ENCODE measurements around the gene TGIF1. TPM values are rescaled to one million over a fixed set of nuclear protein-coding genes. Genes with fewer than 3 reads are reported as not detected.
A peak's percentile ranks its signal among the peaks of the same experiment; 100 is the strongest.

TGIF1 gene
- total RNA-seq, 1 experiment from 2014 or later = 242 TPM

DNA sequence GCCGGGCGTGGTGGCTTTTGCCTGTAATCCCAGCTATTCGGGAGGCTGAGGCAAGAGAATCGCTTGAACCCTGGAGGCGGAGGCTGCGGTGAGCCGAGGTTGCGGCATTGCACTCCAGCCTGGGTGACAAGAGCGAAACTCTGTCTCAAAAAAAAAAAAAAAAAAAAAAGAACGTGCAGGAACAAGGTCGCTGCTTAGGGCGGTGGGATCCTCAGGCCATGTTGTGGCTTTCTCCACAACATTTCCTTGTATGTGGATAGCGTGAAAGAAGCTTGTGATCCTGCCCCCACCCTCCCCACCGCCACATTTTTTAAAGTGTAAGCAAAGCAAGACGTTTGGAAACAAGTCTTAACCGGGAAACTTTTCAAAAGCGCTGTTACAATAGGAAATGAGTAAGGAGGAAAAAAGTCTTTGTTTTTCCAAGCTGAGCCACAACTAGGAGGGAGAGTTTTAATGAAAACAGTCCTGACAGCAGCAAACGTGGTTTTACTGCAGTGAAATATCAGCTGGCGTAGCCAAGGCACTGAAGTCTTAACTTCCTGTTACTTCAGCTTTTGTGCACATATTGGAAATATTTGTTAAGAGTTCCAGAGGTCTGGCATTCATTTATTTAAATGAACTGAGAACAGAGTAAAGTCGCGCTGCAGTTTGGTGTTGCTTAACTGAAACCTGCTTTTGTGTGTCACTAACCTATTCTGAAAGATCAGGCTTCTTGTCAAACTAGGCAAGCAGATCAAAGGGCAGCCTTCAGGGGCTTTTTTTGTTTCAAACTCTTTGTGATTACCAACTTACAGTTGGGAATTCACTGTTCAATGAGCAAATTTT is 3.8 kb downstream of the TGIF1 start:
- ChIA-PET CTCF (interaction anchor here (0.9 to 1.9 kb wide), 10 partner anchors 10 to 213 kb away, joined by 3 to 8 read pairs (median 4); no protein-coding TSS in a partner anchor), POLR2A (interaction anchor here (0.6 to 3.9 kb wide), 8 partner anchors 13 to 213 kb away, joined by 3 to 22 read pairs (median 4); no protein-coding TSS in a partner anchor), RAD21 (ENCODE audit: low non-redundant PET in 1 of 2, low total read pairs in 2 of 2, uncharacterized antibody in 2 of 2, unreplicated experiment in 2 of 2) (interaction anchor here in 1 of 2 experiments (0.6 kb wide), 1 partner anchor 225 kb away, joined by 8 read pairs; no protein-coding TSS in a partner anchor)
- no peaks in the 10 kb centered on the region for H3K9me2 ChIP-seq (ENCODE audit: insufficient read depth)
- H2AFZ ChIP-seq (ENCODE audit: low read depth, low read length, poor library complexity, severe bottlenecking) = no peak overlapping the region
- peak overlapping the region; percentile 78 to 85 for H3K4me3 ChIP-seq (replicated peaks in 1 of 2; ENCODE audit: low read depth in 1 of 2, low read length in 2 of 2)
- no peaks in the 10 kb centered on the region for H3K27me3 ChIP-seq (ENCODE audit: insufficient read depth, low read length)
- peaks cover 34 to 69% of the 10 kb centered on the region in 2 experiments for H3K4me1 ChIP-seq (ENCODE audit: control insufficient read depth in 1 of 2, insufficient read depth in 2 of 2, low read length in 2 of 2)
- peaks cover 24% of the 10 kb centered on the region; the same call in 1 of the 2 replicates for H4K20me1 ChIP-seq (ENCODE audit: insufficient read depth)
- peaks cover 92% of the 10 kb centered on the region for H3K79me2 ChIP-seq (ENCODE audit: insufficient read depth, low read length)
- BruUV-seq (replicated peaks) = no TSS peak
- peak overlapping the region; percentile 90 for H3K27ac ChIP-seq (ENCODE audit: low read depth, low read length)
- peak overlapping the region; percentile 87 for H3K4me2 ChIP-seq (ENCODE audit: low read length)
- peaks cover 31 to 60% of the 10 kb centered on the region in 2 experiments for H3K36me3 ChIP-seq (ENCODE audit: control insufficient read depth in 1 of 2, insufficient read depth in 2 of 2, low read length in 2 of 2)
- peak; percentile 42; the same call in 1 of the 2 replicates for TF ChIP-seq POLR2AphosphoS5 (IDR thresholded peaks at IDR 0.05; ENCODE audit: low read depth, low read length)
- TF ChIP-seq TCF7L2 (IDR thresholded peaks at IDR 0.05; ENCODE audit: borderline replicate concordance, extremely low read depth, insufficient read depth, insufficient read length) = no peak
- DNase-seq (ENCODE audit: low read depth, low spot score) = no peak
- intact Hi-C loops (cut with micrococcal nuclease) = loop anchor here (2.0 kb wide), 2 partner anchors 141 to 171 kb away; no protein-coding TSS in a partner anchor
- no peaks in the 10 kb centered on the region for H3K9me3 ChIP-seq (ENCODE audit: control insufficient read depth in 1 of 2, insufficient read depth in 1 of 2, low read depth in 1 of 2, low read length in 2 of 2)
- ATAC-seq = no peak
- H3K9ac ChIP-seq (ENCODE audit: low read length) = peak overlapping the region; percentile 79

GRCh38 chr18:3454365-3455089 is 4.6 kb downstream of the TGIF1 start:
- no peak for ATAC-seq
- Histone ChIP-seq H3K4me2 (ENCODE audit: low read length) (peak overlapping the region; percentile 87), H3K4me1 (ENCODE audit: control insufficient read depth in 1 of 2, insufficient read depth in 2 of 2, low read length in 2 of 2) (peaks cover 36 to 72% of the 10 kb centered on the region in 2 experiments), H3K4me3 (replicated peaks in 1 of 2; ENCODE audit: low read depth in 1 of 2, low read length in 2 of 2) (peak overlapping the region; percentile 78 to 85), H3K36me3 (ENCODE audit: control insufficient read depth in 1 of 2, insufficient read depth in 2 of 2, low read length in 2 of 2) (peaks cover 35 to 68% of the 10 kb centered on the region in 2 experiments), H3K79me2 (ENCODE audit: insufficient read depth, low read length) (peaks cover 95% of the 10 kb centered on the region), H4K20me1 (ENCODE audit: insufficient read depth) (peaks cover 24% of the 10 kb centered on the region; the same call in 1 of the 2 replicates), H2AFZ (ENCODE audit: low read depth, low read length, poor library complexity, severe bottlenecking) (no peak overlapping the region), H3K27ac (ENCODE audit: low read depth, low read length) (peak overlapping the region; percentile 90; the same call in 1 of the 2 replicates), H3K9me2 (ENCODE audit: insufficient read depth) (no peaks in the 10 kb centered on the region), H3K9me3 (ENCODE audit: control insufficient read depth in 1 of 2, insufficient read depth in 1 of 2, low read depth in 1 of 2, low read length in 2 of 2) (no peaks in the 10 kb centered on the region), H3K9ac (ENCODE audit: low read length) (peak overlapping the region; percentile 79), H3K27me3 (ENCODE audit: insufficient read depth, low read length) (no peaks in the 10 kb centered on the region)
- BruUV-seq (replicated peaks) = no TSS peak
- intact Hi-C loops (cut with micrococcal nuclease) = loop anchor here (2.0 kb wide), 2 partner anchors 140 to 172 kb away; no protein-coding TSS in a partner anchor
- ChIA-PET POLR2A (interaction anchor here (0.7 to 3.9 kb wide), 7 partner anchors 36 to 212 kb away, joined by 3 to 22 read pairs (median 4); no protein-coding TSS in a partner anchor), CTCF (interaction anchor here (0.7 to 1.9 kb wide), 13 partner anchors 9 to 212 kb away, joined by 3 to 8 read pairs (median 3); no protein-coding TSS in a partner anchor), RAD21 (ENCODE audit: low non-redundant PET in 1 of 2, low total read pairs in 2 of 2, uncharacterized antibody in 2 of 2, unreplicated experiment in 2 of 2) (interaction anchor here in 1 of 2 experiments (0.6 kb wide), 1 partner anchor 158 kb away, joined by 3 read pairs; no protein-coding TSS in a partner anchor)
- no peak for DNase-seq (ENCODE audit: low read depth, low spot score)
- TF ChIP-seq CTCF (IDR thresholded peaks at IDR 0.05 in 2 of 3, conservative IDR thresholded peaks at IDR 0.05 in 1 of 3; ENCODE audit: borderline replicate concordance in 1 of 3, insufficient read depth in 1 of 3, low read depth in 2 of 3, low read length in 2 of 3) = peak in 2 of 3 experiments; percentile 63 to 68; a peak in 4 of 6 replicates
- TF ChIP-seq POLR2AphosphoS5 (IDR thresholded peaks at IDR 0.05; ENCODE audit: low read depth, low read length) = peak; percentile 34; the same call in 1 of the 2 replicates
- TF ChIP-seq RAD21 (IDR thresholded peaks at IDR 0.05; ENCODE audit: low read depth) = no peak
- TF ChIP-seq ATF3 (IDR thresholded peaks at IDR 0.05) = no peak
- no peak for TF ChIP-seq EZH2 (IDR thresholded peaks at IDR 0.05)
- TF ChIP-seq JUND (IDR thresholded peaks at IDR 0.05) = no peak
- TF ChIP-seq, protein P1, sequence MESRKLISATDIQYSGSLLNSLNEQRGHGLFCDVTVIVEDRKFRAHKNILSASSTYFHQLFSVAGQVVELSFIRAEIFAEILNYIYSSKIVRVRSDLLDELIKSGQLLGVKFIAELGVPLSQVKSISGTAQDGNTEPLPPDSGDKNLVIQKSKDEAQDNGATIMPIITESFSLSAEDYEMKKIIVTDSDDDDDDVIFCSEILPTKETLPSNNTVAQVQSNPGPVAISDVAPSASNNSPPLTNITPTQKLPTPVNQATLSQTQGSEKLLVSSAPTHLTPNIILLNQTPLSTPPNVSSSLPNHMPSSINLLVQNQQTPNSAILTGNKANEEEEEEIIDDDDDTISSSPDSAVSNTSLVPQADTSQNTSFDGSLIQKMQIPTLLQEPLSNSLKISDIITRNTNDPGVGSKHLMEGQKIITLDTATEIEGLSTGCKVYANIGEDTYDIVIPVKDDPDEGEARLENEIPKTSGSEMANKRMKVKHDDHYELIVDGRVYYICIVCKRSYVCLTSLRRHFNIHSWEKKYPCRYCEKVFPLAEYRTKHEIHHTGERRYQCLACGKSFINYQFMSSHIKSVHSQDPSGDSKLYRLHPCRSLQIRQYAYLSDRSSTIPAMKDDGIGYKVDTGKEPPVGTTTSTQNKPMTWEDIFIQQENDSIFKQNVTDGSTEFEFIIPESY (IDR thresholded peaks at IDR 0.05; ENCODE audit: extremely low read depth, insufficient replicate concordance, low read length) = no peak
- no peak for TF ChIP-seq POLR2A (IDR thresholded peaks at IDR 0.05; ENCODE audit: borderline replicate concordance, extremely low read depth, insufficient read depth, insufficient read length)
- TF ChIP-seq EGR1 (IDR thresholded peaks at IDR 0.05; ENCODE audit: low read depth) = no peak

Measured in HCT116 (cell line).